ENCODE results near the gene PVR.
"Not testable (repeated sequence)": the region's sequence is repeated elsewhere in the genome, so short reads cannot be mapped to it uniquely, and the experiment has no call there.

The PVR gene

DNA sequence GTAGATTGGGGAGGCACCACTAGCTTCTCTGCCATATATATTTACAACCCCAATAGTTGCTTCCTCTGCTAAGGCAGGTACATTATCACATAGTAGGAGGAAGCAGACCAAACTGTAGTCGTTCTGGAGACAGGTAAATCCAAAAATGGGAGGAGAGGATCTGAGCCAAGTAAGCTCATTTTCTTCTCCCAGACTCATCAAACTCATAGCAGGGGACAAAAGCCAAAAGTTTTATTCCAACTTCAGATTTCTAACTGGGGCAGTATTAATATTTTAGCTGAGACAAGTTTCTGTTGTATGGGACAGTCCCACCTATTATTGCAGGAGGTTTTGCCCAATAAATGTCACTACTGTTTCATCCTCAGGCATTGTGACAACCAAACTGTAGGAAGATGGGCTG, 38.2 kb upstream of the PVR start:
- Histone ChIP-seq H3K27me3 (ENCODE audit: control insufficient read depth, insufficient read depth, low read length) (no peaks in the 10 kb centered on the region), H3K9ac (no peak overlapping the region), H2AFZ (no peak overlapping the region), H3K9me3 (ENCODE audit: control insufficient read depth, low read length) (no peaks in the 10 kb centered on the region), H3K27ac (no peak overlapping the region), H3K4me1 (no peaks in the 10 kb centered on the region), H3K36me3 (ENCODE audit: control insufficient read depth, insufficient read depth, low read length) (no peaks in the 10 kb centered on the region), H3K79me2 (no peaks in the 10 kb centered on the region), H3K4me3 (ENCODE audit: low read depth, low read length) (no peak overlapping the region), H3K4me2 (ENCODE audit: low read length) (no peak overlapping the region)
- TF ChIP-seq, protein P1, sequence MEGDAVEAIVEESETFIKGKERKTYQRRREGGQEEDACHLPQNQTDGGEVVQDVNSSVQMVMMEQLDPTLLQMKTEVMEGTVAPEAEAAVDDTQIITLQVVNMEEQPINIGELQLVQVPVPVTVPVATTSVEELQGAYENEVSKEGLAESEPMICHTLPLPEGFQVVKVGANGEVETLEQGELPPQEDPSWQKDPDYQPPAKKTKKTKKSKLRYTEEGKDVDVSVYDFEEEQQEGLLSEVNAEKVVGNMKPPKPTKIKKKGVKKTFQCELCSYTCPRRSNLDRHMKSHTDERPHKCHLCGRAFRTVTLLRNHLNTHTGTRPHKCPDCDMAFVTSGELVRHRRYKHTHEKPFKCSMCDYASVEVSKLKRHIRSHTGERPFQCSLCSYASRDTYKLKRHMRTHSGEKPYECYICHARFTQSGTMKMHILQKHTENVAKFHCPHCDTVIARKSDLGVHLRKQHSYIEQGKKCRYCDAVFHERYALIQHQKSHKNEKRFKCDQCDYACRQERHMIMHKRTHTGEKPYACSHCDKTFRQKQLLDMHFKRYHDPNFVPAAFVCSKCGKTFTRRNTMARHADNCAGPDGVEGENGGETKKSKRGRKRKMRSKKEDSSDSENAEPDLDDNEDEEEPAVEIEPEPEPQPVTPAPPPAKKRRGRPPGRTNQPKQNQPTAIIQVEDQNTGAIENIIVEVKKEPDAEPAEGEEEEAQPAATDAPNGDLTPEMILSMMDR (IDR thresholded peaks at IDR 0.05), result no peak

DNA sequence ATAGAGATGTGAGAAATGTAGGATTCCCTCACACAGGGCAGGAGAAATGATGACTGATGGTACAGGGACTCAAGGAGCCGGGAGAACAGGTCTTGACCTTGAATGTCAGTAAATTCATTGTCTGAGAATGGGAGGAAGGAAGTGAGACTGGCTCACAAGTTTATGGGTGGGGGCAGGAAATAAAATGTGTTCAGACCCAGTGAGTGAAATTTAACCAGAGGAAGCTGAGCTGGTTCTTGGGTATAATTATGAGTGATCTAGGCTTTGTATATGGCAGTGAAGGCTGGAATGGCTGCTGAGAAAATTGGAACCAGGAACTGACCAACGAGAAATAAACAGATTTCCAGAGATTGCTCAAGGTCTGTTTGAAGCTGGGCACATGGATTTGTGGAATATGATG, 36.7 kb upstream of the PVR start:
- Histone ChIP-seq H3K4me2 (ENCODE audit: low read length) (no peak overlapping the region), H2AFZ (no peak overlapping the region), H3K36me3 (ENCODE audit: control insufficient read depth, insufficient read depth, low read length) (no peaks in the 10 kb centered on the region), H3K79me2 (no peaks in the 10 kb centered on the region), H3K9me3 (ENCODE audit: control insufficient read depth, low read length) (no peaks in the 10 kb centered on the region), H3K27me3 (ENCODE audit: control insufficient read depth, insufficient read depth, low read length) (no peaks in the 10 kb centered on the region), H3K27ac (peak overlapping the region; percentile 43), H3K9ac (no peak overlapping the region), H3K4me1 (no peaks in the 10 kb centered on the region), H3K4me3 (ENCODE audit: low read depth, low read length) (no peak overlapping the region)
- TF ChIP-seq, protein P1 (IDR thresholded peaks at IDR 0.05), result no peak

DNA sequence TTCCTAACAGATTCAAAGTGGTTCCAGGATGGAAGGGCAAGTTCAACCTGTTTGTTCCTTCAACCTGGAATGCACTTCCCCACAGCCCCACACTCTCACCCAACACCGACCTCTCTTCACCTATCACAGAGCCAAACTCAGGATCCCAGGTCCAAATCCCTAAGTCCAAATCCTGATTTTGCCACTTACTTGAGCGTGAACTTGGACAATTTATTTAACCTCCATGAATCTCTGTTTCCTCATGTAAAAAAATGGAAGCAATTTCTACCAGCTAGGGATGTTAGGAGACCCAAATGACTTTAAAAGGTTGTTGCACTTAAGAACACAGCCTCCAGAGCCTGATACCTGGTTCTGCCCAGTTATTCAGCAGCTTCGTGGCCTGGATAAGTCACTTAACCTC, 35.8 kb upstream of the PVR start:
- no peak overlapping the region for H3K9ac ChIP-seq
- no peaks in the 10 kb centered on the region for H3K9me3 ChIP-seq (ENCODE audit: control insufficient read depth, low read length)
- no peaks in the 10 kb centered on the region for H3K27me3 ChIP-seq (ENCODE audit: control insufficient read depth, insufficient read depth, low read length)
- no peaks in the 10 kb centered on the region for H3K36me3 ChIP-seq (ENCODE audit: control insufficient read depth, insufficient read depth, low read length)
- no peaks in the 10 kb centered on the region for H3K79me2 ChIP-seq
- H3K27ac ChIP-seq, result no peak overlapping the region
- H3K4me3 ChIP-seq (ENCODE audit: low read depth, low read length), result no peak overlapping the region
- H2AFZ ChIP-seq, result no peak overlapping the region
- TF ChIP-seq, protein P1 (IDR thresholded peaks at IDR 0.05), result no peak
- H3K4me2 ChIP-seq (ENCODE audit: low read length), result no peak overlapping the region
- no peaks in the 10 kb centered on the region for H3K4me1 ChIP-seq

DNA sequence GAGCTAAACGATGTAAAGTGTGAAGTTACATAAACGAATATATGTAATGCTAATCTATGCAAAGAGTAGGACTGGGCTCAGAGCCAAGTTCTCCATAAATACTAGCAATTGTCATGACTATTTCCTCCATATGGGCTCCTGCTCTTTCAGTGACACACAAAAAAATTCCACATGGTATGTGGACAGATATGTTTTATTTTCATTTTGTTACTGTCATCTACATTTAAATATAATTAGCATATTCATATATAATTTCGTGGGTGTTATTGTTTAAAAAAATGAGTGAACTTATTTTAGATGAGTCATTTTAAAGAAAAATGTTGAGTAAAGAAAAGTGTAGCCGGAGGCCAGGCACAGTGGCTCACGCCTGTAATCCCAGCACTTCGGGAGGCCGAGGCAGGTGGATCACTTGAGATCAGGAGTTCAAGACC, 35.3 kb upstream of the PVR start:
- no peak overlapping the region for H3K4me2 ChIP-seq (ENCODE audit: low read length)
- no peak overlapping the region for H3K9ac ChIP-seq
- H3K79me2 ChIP-seq, result no peaks in the 10 kb centered on the region
- H3K27me3 ChIP-seq (ENCODE audit: control insufficient read depth, insufficient read depth, low read length), result no peaks in the 10 kb centered on the region
- H3K4me1 ChIP-seq, result no peaks in the 10 kb centered on the region
- H3K9me3 ChIP-seq (ENCODE audit: control insufficient read depth, low read length), result no peaks in the 10 kb centered on the region
- no peaks in the 10 kb centered on the region for H3K36me3 ChIP-seq (ENCODE audit: control insufficient read depth, insufficient read depth, low read length)
- H3K4me3 ChIP-seq (ENCODE audit: low read depth, low read length), result no peak overlapping the region
- TF ChIP-seq, protein P1 (IDR thresholded peaks at IDR 0.05), result no peak
- no peak overlapping the region for H3K27ac ChIP-seq
- H2AFZ ChIP-seq, result no peak overlapping the region

DNA sequence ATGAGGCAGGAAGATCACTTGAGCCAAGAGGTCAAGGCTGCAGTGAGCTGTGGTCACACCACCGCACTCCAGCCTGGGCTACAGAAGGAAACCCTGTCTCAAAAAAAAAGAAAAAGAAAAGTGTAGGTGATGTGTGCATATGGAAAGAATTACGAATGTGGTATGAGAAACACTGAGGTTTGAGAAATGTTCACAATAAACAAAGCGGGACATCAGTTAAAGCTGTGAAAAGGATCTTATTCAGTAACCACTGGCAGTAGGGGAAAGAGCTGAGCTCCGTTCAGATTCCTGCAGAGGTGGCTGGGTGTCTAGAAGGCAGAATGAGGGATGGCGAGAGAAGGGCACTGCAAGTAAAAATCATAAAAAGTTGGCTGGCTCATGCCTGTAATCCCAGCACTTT, 34.5 kb upstream of the PVR start:
- no peak overlapping the region for H2AFZ ChIP-seq
- H3K4me2 ChIP-seq (ENCODE audit: low read length), result no peak overlapping the region
- TF ChIP-seq, protein P1 (IDR thresholded peaks at IDR 0.05), result no peak
- H3K27me3 ChIP-seq (ENCODE audit: control insufficient read depth, insufficient read depth, low read length), result no peaks in the 10 kb centered on the region
- H3K4me1 ChIP-seq, result no peaks in the 10 kb centered on the region
- H3K36me3 ChIP-seq (ENCODE audit: control insufficient read depth, insufficient read depth, low read length), result no peaks in the 10 kb centered on the region
- H3K79me2 ChIP-seq, result no peaks in the 10 kb centered on the region
- H3K9ac ChIP-seq, result no peak overlapping the region
- H3K4me3 ChIP-seq (ENCODE audit: low read depth, low read length), result no peak overlapping the region
- no peak overlapping the region for H3K27ac ChIP-seq
- no peaks in the 10 kb centered on the region for H3K9me3 ChIP-seq (ENCODE audit: control insufficient read depth, low read length)

DNA sequence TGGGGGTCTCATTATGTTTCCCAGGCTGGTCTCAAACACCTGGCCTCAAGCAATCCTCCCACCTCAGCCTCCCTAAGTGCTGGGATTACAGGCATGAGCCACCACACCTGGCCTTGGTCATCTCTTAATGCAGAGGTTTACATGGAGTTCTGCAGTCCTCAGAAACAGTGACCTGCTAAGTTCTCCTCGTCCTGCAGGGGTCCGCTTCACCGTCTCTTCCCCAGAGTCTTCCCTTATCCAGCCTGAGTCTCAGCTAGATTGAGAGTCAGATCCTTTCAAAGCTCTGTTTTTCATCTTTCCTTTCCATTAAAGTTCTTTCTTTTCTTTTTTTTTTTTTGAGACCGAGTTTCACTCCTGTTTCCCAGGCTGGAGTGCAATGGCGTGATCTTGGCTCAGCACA, 33.2 kb upstream of the PVR start:
- not testable (repeated sequence) for H3K27me3 ChIP-seq (ENCODE audit: control insufficient read depth, insufficient read depth, low read length); H3K36me3 ChIP-seq (ENCODE audit: control insufficient read depth, insufficient read depth, low read length); H2AFZ ChIP-seq; H3K4me2 ChIP-seq (ENCODE audit: low read length); H3K9ac ChIP-seq; H3K9me3 ChIP-seq (ENCODE audit: control insufficient read depth, low read length); H3K27ac ChIP-seq; H3K4me1 ChIP-seq; H3K79me2 ChIP-seq; H3K4me3 ChIP-seq (ENCODE audit: low read depth, low read length)
